ENCODE results near the gene CLCN2.

CLCN2 gene

GRCh38 chr3:184380185-184380626, 18.8 kb upstream of the CLCN2 start:
- intact Hi-C loops (cut with DNase I; ENCODE audit: low total_unique reads) = no loop called here
- H3K27ac ChIP-seq = peak overlapping the region in 1 of 2 donors; percentile 72
- H3K27me3 ChIP-seq = peaks cover 0 to 3% of the 10 kb centered on the region in 2 donors
- H3K4me1 ChIP-seq = peaks cover 0 to 21% (median 16%) of the 10 kb centered on the region in 4 donors
- H3K4me3 ChIP-seq = peak overlapping the region; percentile 58 to 69
- peaks cover 0 to 3% (median 0%) of the 10 kb centered on the region in 3 donors for H3K36me3 ChIP-seq
- H3K9me3 ChIP-seq = no peaks in the 10 kb centered on the region
- peak; percentile 74 to 84 for DNase-seq
- TF ChIP-seq CTCF (IDR thresholded peaks at IDR 0.05) = no peak

GRCh38 chr3:184379358-184380184, 18.2 kb upstream of the CLCN2 start, which contains the start of gene CHRD:
Gene CHRD (plus strand): TSS chr3:184380054. CDS start chr3:184380319, 265 bp downstream.
- H3K4me3 ChIP-seq = peak within 1 kb of the TSS; percentile 58 to 69
- H3K27ac ChIP-seq = peak within 1 kb of the TSS; percentile 67 to 72
- intact Hi-C loops (cut with DNase I; ENCODE audit: low total_unique reads) = loop anchor here (10.0 kb wide), 1 partner anchor 165 kb away; no protein-coding TSS in a partner anchor
- H3K36me3 ChIP-seq = no peaks in the 10 kb centered on the region
- no peaks in the 10 kb centered on the region for H3K9me3 ChIP-seq
- H3K4me1 ChIP-seq = peaks cover 0 to 21% (median 16%) of the 10 kb centered on the region in 4 donors
- TF ChIP-seq CTCF (IDR thresholded peaks at IDR 0.05) = no peak
- peaks cover 0 to 3% of the 10 kb centered on the region in 2 donors for H3K27me3 ChIP-seq
- peak in 1 of 2 donors; percentile 64 for DNase-seq

GRCh38 chr3:184378651-184379357, 17.4 kb upstream of the CLCN2 start:
- Histone ChIP-seq H3K4me3 (no peak overlapping the region), H3K9me3 (no peaks in the 10 kb centered on the region), H3K36me3 (no peaks in the 10 kb centered on the region), H3K27me3 (peaks cover 0 to 3% of the 10 kb centered on the region in 2 donors), H3K4me1 (peaks cover 0 to 21% (median 16%) of the 10 kb centered on the region in 4 donors), H3K27ac (peak overlapping the region; percentile 67 to 72)
- TF ChIP-seq CTCF (IDR thresholded peaks at IDR 0.05) = no peak
- intact Hi-C loops (cut with DNase I; ENCODE audit: low total_unique reads) = loop anchor here (10.0 kb wide), 1 partner anchor 166 kb away; no protein-coding TSS in a partner anchor
- DNase-seq = peak in 1 of 2 donors; percentile 57

GRCh38 chr3:184377882-184378445, 16.6 kb upstream of the CLCN2 start, which contains the start of gene THPO:
Gene THPO (minus strand): TSS chr3:184378207. CDS start chr3:184376259, 1,948 bp downstream.
- no peak for TF ChIP-seq CTCF (IDR thresholded peaks at IDR 0.05)
- Histone ChIP-seq H3K27me3 (peaks cover 0 to 3% of the 10 kb centered on the region in 2 donors), H3K4me1 (peaks cover 0 to 24% (median 16%) of the 10 kb centered on the region in 4 donors), H3K36me3 (no peaks in the 10 kb centered on the region), H3K4me3 (no peak within 1 kb of the TSS), H3K27ac (peak within 1 kb of the TSS; percentile 67 to 72), H3K9me3 (no peaks in the 10 kb centered on the region)
- intact Hi-C loops (cut with DNase I; ENCODE audit: low total_unique reads) = loop anchor here (10.0 kb wide), 1 partner anchor 167 kb away; no protein-coding TSS in a partner anchor
- DNase-seq = no peak

GRCh38 chr3:184377374-184377773, 16.0 kb upstream of the CLCN2 start:
- Histone ChIP-seq H3K4me3 (no peak overlapping the region), H3K36me3 (no peaks in the 10 kb centered on the region), H3K27ac (no peak overlapping the region), H3K27me3 (peaks cover 0 to 3% of the 10 kb centered on the region in 2 donors), H3K9me3 (no peaks in the 10 kb centered on the region), H3K4me1 (peaks cover 0 to 24% (median 16%) of the 10 kb centered on the region in 4 donors)
- intact Hi-C loops (cut with DNase I; ENCODE audit: low total_unique reads) = loop anchor here (10.0 kb wide), 1 partner anchor 167 kb away; no protein-coding TSS in a partner anchor
- TF ChIP-seq CTCF (IDR thresholded peaks at IDR 0.05) = no peak
- no peak for DNase-seq
